Endothelial cell of umbilical vein (primary cell): ENCODE data around the gene SLC38A9. TPM values are rescaled to one million over a fixed set of nuclear protein-coding genes. Genes with fewer than 3 reads are reported as not detected.

Experiments
- BruUV-seq: library from RNA; stranded (reverse); fragments of 400-500 nt; replicated peaks from 2 replicates; lab custom pipeline; 2021; lab: Mats Ljungman, UMichigan
- CTCF ChIA-PET: fragments of 300-600, 350-600 bp; sonication (Branson Sonifier 250); formaldehyde crosslinking; loops from one replicate; lab custom pipeline; 2021; ENCODE audit warnings: antibody characterized with exemption, inconsistent platforms; lab: Charles Lee
- POLR2A ChIA-PET: fragments of 300-600, 350-600 bp; sonication (Branson Sonifier 250); formaldehyde crosslinking; loops from one replicate; lab custom pipeline; 2021; ENCODE audit warnings: antibody characterized with exemption, inconsistent platforms; lab: Charles Lee
- DNase-seq: peaks from one replicate; pipeline ENCODE4 v3.0.0-alpha.2; 2011; ENCODE audit warnings: low read depth, low spot score
- FAIRE-seq: peaks from 2 replicates; lab custom pipeline; 2011; peaks lifted over from hg19 to GRCh38; lab: Jason Lieb, UNC
- H2AFZ ChIP-seq: 2 replicates; pipeline ENCODE4 v1.6.0; 2012; ENCODE audit warnings: low read depth, low read length, control low read depth, inconsistent platforms
- H3K27ac ChIP-seq: 2 replicates; pipeline ENCODE4 v1.5.1; 2011; ENCODE audit warnings: low read depth, mild to moderate bottlenecking, control low read depth, low read length, moderate library complexity; ENCODE audit not compliant: insufficient read depth
- H3K27me3 ChIP-seq, 2 experiments: 2 replicates each; pipeline versions ENCODE4 v1.6.0 to v1.6.1; 2011; ENCODE audit warnings: low read length in 2 of 2, mixed read lengths in 1 of 2; ENCODE audit not compliant: control insufficient read depth in 2 of 2, insufficient read depth in 2 of 2
- H3K36me3 ChIP-seq, 2 experiments: 2 replicates in 1 of 2; 3 replicates in 1 of 2; pipeline ENCODE4 v1.5.1; 2011; ENCODE audit warnings: low read length in 2 of 2, mild to moderate bottlenecking in 1 of 2, moderate library complexity in 1 of 2; ENCODE audit not compliant: control insufficient read depth in 2 of 2, insufficient read depth in 2 of 2; ENCODE audit errors: extremely low read depth in 1 of 2
- H3K4me1 ChIP-seq: 3 replicates; pipeline ENCODE4 v1.5.1; 2011; ENCODE audit warnings: mild to moderate bottlenecking, low read length; ENCODE audit not compliant: control insufficient read depth, insufficient read depth; ENCODE audit errors: extremely low read depth
- H3K4me2 ChIP-seq: 2 replicates; pipeline ENCODE4 v1.6.1; 2011; ENCODE audit warnings: low read length, control low read depth, mixed read lengths; ENCODE audit not compliant: insufficient read depth
- H3K4me3 ChIP-seq, 3 experiments: fragments of 200-600 bp in 1 of 3; sonication (generic), shearing (Covaris generic) in 1 of 3; replicated peaks in 1 of 3; 2 replicates each; pipeline ENCODE4 v1.5.1; 2011 to 2016; ENCODE audit warnings: control low read depth in 3 of 3, low read length in 3 of 3, mild to moderate bottlenecking in 2 of 3, inconsistent platforms in 1 of 3, low read depth in 1 of 3, moderate library complexity in 1 of 3; ENCODE audit not compliant: insufficient read depth in 1 of 3
- H3K79me2 ChIP-seq: 2 replicates; pipeline ENCODE4 v1.6.0; 2012; ENCODE audit warnings: low read length, inconsistent platforms; ENCODE audit not compliant: control insufficient read depth, insufficient read depth
- H3K9ac ChIP-seq: replicated peaks from 2 replicates; pipeline ENCODE3; 2011; ENCODE audit warnings: low read length, control low read depth; ENCODE audit not compliant: insufficient read depth; ENCODE audit errors: extremely low read depth
- H3K9me1 ChIP-seq: replicated peaks from 3 replicates; pipeline ENCODE4 v1.6.0; 2011; ENCODE audit warnings: mild to moderate bottlenecking, low read length; ENCODE audit not compliant: control insufficient read depth, insufficient read depth; ENCODE audit errors: extremely low read depth
- H3K9me3 ChIP-seq: replicated peaks from 2 replicates; pipeline ENCODE4 v1.5.1; 2012; ENCODE audit warnings: low read length, inconsistent platforms; ENCODE audit not compliant: control insufficient read depth, insufficient read depth
- H4K20me1 ChIP-seq: replicated peaks from 2 replicates; pipeline ENCODE3; 2011; ENCODE audit warnings: mild to moderate bottlenecking, low read length; ENCODE audit not compliant: control insufficient read depth, insufficient read depth; ENCODE audit errors: extremely low read depth
- CTCF ChIP-seq, 2 donors: IDR thresholded peaks; 1 replicate in 1 of 2; 2 replicates in 1 of 2; pipeline ENCODE4 v1.5.1; 2011; ENCODE audit warnings: low read length in 2 of 2, mild to moderate bottlenecking in 2 of 2, moderate library complexity in 2 of 2, control low read depth in 1 of 2, inconsistent platforms in 1 of 2, low read depth in 1 of 2; ENCODE audit not compliant: insufficient read depth in 1 of 2; ENCODE audit errors: extremely low read depth in 1 of 2
- EZH2 ChIP-seq: IDR thresholded peaks from 2 replicates; pipeline ENCODE4 v1.6.1; 2012; ENCODE audit warnings: borderline replicate concordance, low read depth, mild to moderate bottlenecking, moderate library complexity, low read length, inconsistent platforms; ENCODE audit not compliant: severe bottlenecking
- FOS ChIP-seq: IDR thresholded peaks from 2 replicates; pipeline ENCODE4 v1.6.1; 2011; ENCODE audit warnings: mild to moderate bottlenecking, low read length, moderate library complexity, borderline replicate concordance; ENCODE audit not compliant: insufficient read depth
- GATA2 ChIP-seq: IDR thresholded peaks from 2 replicates; pipeline ENCODE4 v1.7.0; 2011; ENCODE audit warnings: low read depth, mild to moderate bottlenecking, moderate library complexity, mixed read lengths, low read length; ENCODE audit not compliant: insufficient read length, insufficient read depth
- JUN ChIP-seq: IDR thresholded peaks from 2 replicates; pipeline ENCODE4 v1.6.1; 2011; ENCODE audit warnings: borderline replicate concordance, low read depth; ENCODE audit not compliant: insufficient read length, insufficient read depth
- MAX ChIP-seq: IDR thresholded peaks from 2 replicates; pipeline ENCODE4 v1.6.1; 2011; ENCODE audit not compliant: insufficient read depth, insufficient read length
- MYC ChIP-seq: IDR thresholded peaks from one replicate; pipeline ENCODE4 v1.6.1; 2011; ENCODE audit warnings: mild to moderate bottlenecking, low read depth, low read length
- POLR2A ChIP-seq: IDR thresholded peaks from 2 replicates; pipeline ENCODE4 v1.6.1; 2012; ENCODE audit warnings: low read depth, mild to moderate bottlenecking, control low read depth, low read length
- POLR2AphosphoS5 ChIP-seq: IDR thresholded peaks from 2 replicates; pipeline ENCODE4 v1.6.1; 2012; ENCODE audit warnings: low read depth, mild to moderate bottlenecking, control low read depth, low read length, moderate library complexity; ENCODE audit not compliant: insufficient read depth
- dilution Hi-C: fragments of 300-500 bp; cut with MboI; formaldehyde crosslinking; loops from one replicate; pipeline ENCODE4 v1.15.0; 2019; ENCODE audit warnings: low sequenced_read_pairs; ENCODE audit not compliant: extremely low pct_ligation_motif_present
- intact Hi-C: fragments of 100-400 bp; cut with micrococcal nuclease; formaldehyde crosslinking; loops from one replicate; pipeline ENCODE4 v1.10.0; 2022
- polyA plus RNA-seq, 4 experiments: library from polyadenylated mRNA; depleted of rRNA in 3 of 4; stranded (reverse) in 3 of 4; unstranded in 1 of 4; fragments of >200 nt; gene quantifications; 2 replicates each; pipeline versions ENCODE4 v1.2.1 to v1.2.3, GENCODE V29; 2011 to 2012; ENCODE audit warnings: missing spikeins in 1 of 4
- total RNA-seq: library from RNA; stranded (reverse); gene quantifications from 2 replicates; pipeline ENCODE4 v1.2.3, GENCODE V29; 2021

Gene SLC38A9
- total and polyA plus RNA-seq, 2 donors (not counting 3 experiments of a cell fraction or from before 2014, with no cell fraction given): 14.1 to 24.9 TPM

GRCh38 chr5:55671975-55672374 lies 40.1 kb downstream of the SLC38A9 start:
- no peak overlapping the region for H2AFZ ChIP-seq
- no peaks in the 10 kb centered on the region for H3K4me1 ChIP-seq
- H3K4me2 ChIP-seq: no peak overlapping the region
- FAIRE-seq (no peak), DNase-seq (no peak)
- H3K9me1 ChIP-seq: no peaks in the 10 kb centered on the region
- H3K9me3 ChIP-seq: no peaks in the 10 kb centered on the region
- H3K79me2 ChIP-seq: no peaks in the 10 kb centered on the region
- no peak overlapping the region for H3K9ac ChIP-seq
- intact Hi-C loops: no loop called here
- no peaks in the 10 kb centered on the region for H4K20me1 ChIP-seq
- dilution Hi-C loops: no loop called here
- no peaks in the 10 kb centered on the region for H3K27me3 ChIP-seq
- no peaks in the 10 kb centered on the region for H3K36me3 ChIP-seq
- TF ChIP-seq FOS: no peak
- no peak for TF ChIP-seq CTCF (IDR thresholded peaks at IDR 0.05; ENCODE audit: extremely low read depth in 1 of 2, insufficient read depth in 1 of 2, low read depth in 1 of 2, low read length in 2 of 2)
- TF ChIP-seq POLR2A: no peak
- no peak for TF ChIP-seq MAX
- no peak for TF ChIP-seq JUN
- TF ChIP-seq MYC: no peak
- TF ChIP-seq EZH2: no peak
- TF ChIP-seq POLR2AphosphoS5: no peak
- no peak for TF ChIP-seq GATA2
- no TSS peak for BruUV-seq
- no peak overlapping the region for H3K27ac ChIP-seq
- ChIA-PET POLR2A (no interaction called here), CTCF (no interaction called here)
- no peak overlapping the region for H3K4me3 ChIP-seq
